ENCODE results near the gene ANO10. TPM values are rescaled to one million over a fixed set of nuclear protein-coding genes. Genes with fewer than 3 reads are reported as not detected.
A peak's percentile ranks its signal among the peaks of the same experiment; 100 is the strongest.

Gene ANO10
- total and polyA plus RNA-seq, 4 donors, result 19.0 to 46.8 (median 32.0) TPM

DNA sequence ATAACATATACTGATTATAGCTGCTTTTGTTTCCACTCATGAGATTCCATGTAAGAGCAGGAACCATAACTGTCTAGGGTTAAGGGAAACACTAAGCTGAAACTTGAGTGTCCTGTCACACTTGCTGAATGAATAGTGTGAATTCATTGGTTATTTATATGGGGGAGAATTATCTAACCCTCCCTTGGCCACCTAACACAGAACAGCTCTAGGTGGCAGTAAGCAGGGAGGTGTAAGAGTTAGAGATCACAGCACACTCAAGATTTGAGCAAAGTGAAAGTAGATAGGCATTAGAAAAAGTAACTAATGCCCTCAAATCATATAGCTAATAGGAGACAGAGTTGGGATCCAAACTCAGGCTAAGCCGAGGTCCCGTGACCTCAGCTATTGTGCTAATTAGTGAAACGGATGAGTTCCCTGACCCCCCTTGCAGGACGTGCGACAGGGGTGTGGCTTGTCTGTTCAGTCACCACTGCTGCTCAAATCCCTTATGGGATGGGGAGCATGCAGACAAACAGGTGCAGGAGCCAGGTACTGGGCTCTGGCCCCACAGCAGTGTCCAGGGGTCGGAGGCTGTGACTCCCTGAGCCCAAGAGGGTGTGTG, 27.7 kb upstream of the ANO10 start:
- Histone ChIP-seq H3K27ac (ENCODE audit: low read depth in 1 of 2, low read length in 2 of 2) (no peak overlapping the region), H3K4me3 (ENCODE audit: low read length in 2 of 2) (no peak overlapping the region), H3K27me3 (ENCODE audit: control insufficient read depth in 1 of 2, insufficient read depth in 2 of 2, low read length in 1 of 2) (no peaks in the 10 kb centered on the region), H3K36me3 (ENCODE audit: control insufficient read depth in 1 of 2, insufficient read depth in 2 of 2, low read length in 1 of 2) (no peaks in the 10 kb centered on the region), H3K9me3 (ENCODE audit: control insufficient read depth, low read length) (no peaks in the 10 kb centered on the region), H3K4me1 (ENCODE audit: control insufficient read depth in 1 of 2, insufficient read depth in 2 of 2, low read length in 2 of 2) (no peaks in the 10 kb centered on the region)
- WGBS, 2 donors, result 74 to 76% methylated on average over 6 of the region's 6 CpGs
- DNase-seq (no peak), ATAC-seq (ENCODE audit: low FRiP score) (no peak)
- intact Hi-C loops (cut with DNase I), result no loop called here

DNA sequence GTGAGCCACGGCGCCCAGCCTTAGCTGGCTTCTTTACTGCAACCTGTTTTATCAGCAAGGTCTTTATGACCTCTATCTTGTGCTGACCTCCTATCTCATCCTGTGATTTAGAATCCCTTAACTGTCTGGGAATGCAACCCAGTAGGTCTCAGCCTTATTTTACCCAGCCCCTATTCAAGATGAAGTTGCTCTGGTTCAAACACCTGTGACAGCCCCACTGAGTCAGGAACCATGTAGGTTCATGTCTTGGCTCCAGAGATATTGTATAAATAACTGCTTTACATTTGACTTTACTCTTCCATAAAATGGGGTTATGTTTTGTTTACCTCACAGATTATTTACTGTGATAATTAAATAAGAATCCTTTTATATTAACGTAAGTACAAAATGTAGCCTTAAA, 27.1 kb upstream of the ANO10 start:
- no peak for ATAC-seq (ENCODE audit: low FRiP score)
- Histone ChIP-seq H3K27ac (ENCODE audit: low read depth in 1 of 2, low read length in 2 of 2) (no peak overlapping the region), H3K9me3 (ENCODE audit: control insufficient read depth, low read length) (no peaks in the 10 kb centered on the region), H3K4me1 (ENCODE audit: control insufficient read depth in 1 of 2, insufficient read depth in 2 of 2, low read length in 2 of 2) (no peaks in the 10 kb centered on the region), H3K27me3 (ENCODE audit: control insufficient read depth in 1 of 2, insufficient read depth in 2 of 2, low read length in 1 of 2) (no peaks in the 10 kb centered on the region), H3K36me3 (ENCODE audit: control insufficient read depth in 1 of 2, insufficient read depth in 2 of 2, low read length in 1 of 2) (no peaks in the 10 kb centered on the region), H3K4me3 (ENCODE audit: low read length in 2 of 2) (no peak overlapping the region)
- no peak for DNase-seq
- WGBS, 2 donors, result 94% methylated on average over 3 of the region's 3 CpGs
- intact Hi-C loops (cut with DNase I), result no loop called here

DNA sequence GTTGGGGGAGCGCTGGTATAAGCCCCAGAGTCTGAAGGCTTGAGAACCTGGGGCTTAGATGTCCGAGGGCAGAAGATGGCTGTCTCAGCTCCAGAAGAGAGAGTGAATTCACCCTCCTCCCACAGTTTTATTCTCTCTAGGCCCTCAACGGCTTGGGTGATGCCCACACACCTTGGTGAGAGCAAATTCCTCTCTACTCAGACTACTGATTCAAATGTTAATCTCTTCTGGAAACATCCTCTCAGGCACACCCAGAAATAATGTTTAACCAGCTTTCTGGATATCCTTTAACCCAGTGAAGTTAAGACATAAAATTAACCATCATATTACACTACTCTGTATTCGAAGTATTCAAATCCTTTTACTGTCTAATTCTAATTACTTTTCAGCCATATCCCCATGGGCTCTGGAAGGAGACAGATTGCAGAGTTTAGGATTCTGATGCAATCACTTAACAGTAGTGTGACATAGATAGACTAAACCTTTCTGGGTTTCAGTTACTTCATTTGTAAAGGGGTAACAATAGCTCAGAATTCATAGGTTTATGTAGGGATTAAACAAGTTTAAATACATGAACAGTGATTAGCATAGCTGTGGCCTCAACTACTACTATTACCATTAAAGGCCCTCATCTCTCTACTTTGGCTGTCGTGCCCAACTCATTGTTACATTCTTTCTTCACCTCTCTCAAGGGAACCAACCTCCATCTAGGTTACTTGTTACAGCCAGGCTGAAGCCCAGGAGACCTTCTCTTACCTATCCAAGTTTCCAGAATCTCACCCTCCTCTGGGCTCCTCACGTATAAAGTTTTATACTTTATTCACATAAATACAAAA, 25.7 kb upstream of the ANO10 start:
- no peak overlapping the region for H3K4me3 ChIP-seq (ENCODE audit: low read length in 2 of 2)
- intact Hi-C loops (cut with DNase I), result no loop called here
- no peaks in the 10 kb centered on the region for H3K9me3 ChIP-seq (ENCODE audit: control insufficient read depth, low read length)
- no peaks in the 10 kb centered on the region for H3K4me1 ChIP-seq (ENCODE audit: control insufficient read depth in 1 of 2, insufficient read depth in 2 of 2, low read length in 2 of 2)
- H3K36me3 ChIP-seq (ENCODE audit: control insufficient read depth in 1 of 2, insufficient read depth in 2 of 2, low read length in 1 of 2), result no peaks in the 10 kb centered on the region
- no peaks in the 10 kb centered on the region for H3K27me3 ChIP-seq (ENCODE audit: control insufficient read depth in 1 of 2, insufficient read depth in 2 of 2, low read length in 1 of 2)
- H3K27ac ChIP-seq (ENCODE audit: low read depth in 1 of 2, low read length in 2 of 2), result no peak overlapping the region
- 61 to 65% methylated on average over 6 of the region's 6 CpGs for WGBS, 2 donors
- no peak for DNase-seq
- no peak for ATAC-seq (ENCODE audit: low FRiP score)

DNA sequence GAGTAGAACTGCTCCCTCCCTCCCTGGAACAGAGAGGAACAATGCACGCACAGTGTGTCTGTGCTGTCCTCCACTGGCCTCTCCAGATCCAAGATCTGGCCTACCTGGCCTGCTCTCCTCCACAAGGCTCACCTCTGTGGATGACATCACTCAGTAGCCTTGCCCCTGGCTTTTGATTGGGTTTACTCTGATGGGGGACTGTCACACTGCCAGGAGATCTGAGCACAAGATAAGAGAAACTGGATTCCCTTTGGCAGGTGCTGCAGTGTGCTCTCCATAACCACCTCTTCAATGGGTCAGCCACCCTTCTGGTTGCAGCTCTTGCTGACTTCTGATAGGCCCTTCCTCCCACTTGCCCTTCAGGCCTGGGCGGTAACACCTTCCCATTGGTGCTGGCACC, 22.6 kb upstream of the ANO10 start:
- Histone ChIP-seq H3K9me3 (ENCODE audit: control insufficient read depth, low read length) (no peaks in the 10 kb centered on the region), H3K27ac (ENCODE audit: low read depth in 1 of 2, low read length in 2 of 2) (no peak overlapping the region), H3K27me3 (ENCODE audit: control insufficient read depth in 1 of 2, insufficient read depth in 2 of 2, low read length in 1 of 2) (no peaks in the 10 kb centered on the region), H3K4me1 (ENCODE audit: control insufficient read depth in 1 of 2, insufficient read depth in 2 of 2, low read length in 2 of 2) (peaks cover 0 to 2% of the 10 kb centered on the region in 2 donors), H3K36me3 (ENCODE audit: control insufficient read depth in 1 of 2, insufficient read depth in 2 of 2, low read length in 1 of 2) (no peaks in the 10 kb centered on the region), H3K4me3 (ENCODE audit: low read length in 2 of 2) (no peak overlapping the region)
- DNase-seq, result no peak
- intact Hi-C loops (cut with DNase I), result no loop called here
- no peak for ATAC-seq (ENCODE audit: low FRiP score)
- 98 to 100% methylated on average over 2 of the region's 2 CpGs for WGBS, 2 donors

DNA sequence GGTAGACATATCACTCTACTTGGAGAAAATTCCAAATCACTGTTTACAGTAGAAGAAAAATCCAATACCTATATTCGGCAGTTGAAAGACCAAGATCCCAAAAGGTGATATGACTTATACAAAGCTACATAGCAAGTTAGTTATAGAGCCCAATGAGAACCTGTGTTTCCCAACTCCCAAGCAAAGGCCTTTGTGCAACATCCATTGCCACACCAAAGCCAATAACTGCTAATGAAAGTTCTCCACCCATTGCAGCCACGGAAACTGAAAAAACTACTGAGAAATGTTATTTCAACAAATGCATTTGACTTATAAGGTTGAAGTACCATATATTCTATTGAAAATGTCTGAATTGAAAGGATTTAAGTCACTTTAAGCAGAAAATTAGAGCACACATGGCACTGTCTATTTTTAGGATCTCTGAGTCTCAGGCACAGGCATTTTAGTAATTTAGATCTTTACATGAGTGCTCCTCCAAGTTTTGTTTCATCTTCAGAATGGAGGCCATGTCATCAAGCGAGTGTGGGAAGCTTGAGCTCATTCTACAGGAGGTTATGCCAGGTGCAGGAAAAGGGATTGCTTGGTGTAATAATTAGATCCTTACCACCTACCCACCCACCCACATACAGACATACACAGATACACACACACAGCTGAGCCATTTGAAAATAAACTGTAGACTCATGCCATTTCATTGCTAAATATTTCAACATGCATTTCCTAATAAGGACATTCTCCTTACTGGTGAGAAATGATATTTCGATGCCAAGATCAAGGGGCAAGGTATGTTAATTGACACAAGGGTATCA, 19.7 kb upstream of the ANO10 start:
- no peaks in the 10 kb centered on the region for H3K27me3 ChIP-seq (ENCODE audit: control insufficient read depth in 1 of 2, insufficient read depth in 2 of 2, low read length in 1 of 2)
- peaks cover 0 to 2% of the 10 kb centered on the region in 2 donors for H3K4me1 ChIP-seq (ENCODE audit: control insufficient read depth in 1 of 2, insufficient read depth in 2 of 2, low read length in 2 of 2)
- 60 to 70% methylated on average over 4 of the region's 4 CpGs for WGBS, 2 donors
- no peak overlapping the region for H3K27ac ChIP-seq (ENCODE audit: low read depth in 1 of 2, low read length in 2 of 2)
- H3K9me3 ChIP-seq (ENCODE audit: control insufficient read depth, low read length), result no peaks in the 10 kb centered on the region
- no peak for DNase-seq
- intact Hi-C loops (cut with DNase I), result no loop called here
- H3K4me3 ChIP-seq (ENCODE audit: low read length in 2 of 2), result no peak overlapping the region
- no peaks in the 10 kb centered on the region for H3K36me3 ChIP-seq (ENCODE audit: control insufficient read depth in 1 of 2, insufficient read depth in 2 of 2, low read length in 1 of 2)
- ATAC-seq (ENCODE audit: low FRiP score), result no peak

DNA sequence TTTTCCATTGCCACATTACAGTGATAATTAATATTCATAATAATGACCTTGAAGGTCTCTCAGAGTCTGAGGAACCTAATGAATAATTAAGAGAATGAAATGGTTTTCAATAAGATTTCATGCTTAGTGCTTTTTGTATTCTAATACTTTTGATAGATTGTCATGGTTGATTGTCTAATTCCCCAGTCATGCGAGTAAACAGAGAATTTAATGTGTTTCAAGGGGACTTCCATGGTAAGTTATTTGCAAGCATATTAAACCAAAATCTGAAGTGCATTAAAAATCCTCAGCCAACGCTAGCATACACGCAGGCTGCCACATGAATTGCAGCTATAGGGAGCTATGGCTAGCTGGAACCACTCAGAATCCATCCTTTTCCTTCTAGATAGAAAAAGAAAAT, 18.9 kb upstream of the ANO10 start:
- Histone ChIP-seq H3K27me3 (ENCODE audit: control insufficient read depth in 1 of 2, insufficient read depth in 2 of 2, low read length in 1 of 2) (no peaks in the 10 kb centered on the region), H3K4me1 (ENCODE audit: control insufficient read depth in 1 of 2, insufficient read depth in 2 of 2, low read length in 2 of 2) (peaks cover 0 to 2% of the 10 kb centered on the region in 2 donors), H3K4me3 (ENCODE audit: low read length in 2 of 2) (no peak overlapping the region), H3K9me3 (ENCODE audit: control insufficient read depth, low read length) (no peaks in the 10 kb centered on the region), H3K27ac (ENCODE audit: low read depth in 1 of 2, low read length in 2 of 2) (no peak overlapping the region), H3K36me3 (ENCODE audit: control insufficient read depth in 1 of 2, insufficient read depth in 2 of 2, low read length in 1 of 2) (no peaks in the 10 kb centered on the region)
- no peak for DNase-seq
- ATAC-seq (ENCODE audit: low FRiP score), result no peak
- 98 to 99% methylated on average over 3 of the region's 3 CpGs for WGBS, 2 donors
- intact Hi-C loops (cut with DNase I), result no loop called here

DNA sequence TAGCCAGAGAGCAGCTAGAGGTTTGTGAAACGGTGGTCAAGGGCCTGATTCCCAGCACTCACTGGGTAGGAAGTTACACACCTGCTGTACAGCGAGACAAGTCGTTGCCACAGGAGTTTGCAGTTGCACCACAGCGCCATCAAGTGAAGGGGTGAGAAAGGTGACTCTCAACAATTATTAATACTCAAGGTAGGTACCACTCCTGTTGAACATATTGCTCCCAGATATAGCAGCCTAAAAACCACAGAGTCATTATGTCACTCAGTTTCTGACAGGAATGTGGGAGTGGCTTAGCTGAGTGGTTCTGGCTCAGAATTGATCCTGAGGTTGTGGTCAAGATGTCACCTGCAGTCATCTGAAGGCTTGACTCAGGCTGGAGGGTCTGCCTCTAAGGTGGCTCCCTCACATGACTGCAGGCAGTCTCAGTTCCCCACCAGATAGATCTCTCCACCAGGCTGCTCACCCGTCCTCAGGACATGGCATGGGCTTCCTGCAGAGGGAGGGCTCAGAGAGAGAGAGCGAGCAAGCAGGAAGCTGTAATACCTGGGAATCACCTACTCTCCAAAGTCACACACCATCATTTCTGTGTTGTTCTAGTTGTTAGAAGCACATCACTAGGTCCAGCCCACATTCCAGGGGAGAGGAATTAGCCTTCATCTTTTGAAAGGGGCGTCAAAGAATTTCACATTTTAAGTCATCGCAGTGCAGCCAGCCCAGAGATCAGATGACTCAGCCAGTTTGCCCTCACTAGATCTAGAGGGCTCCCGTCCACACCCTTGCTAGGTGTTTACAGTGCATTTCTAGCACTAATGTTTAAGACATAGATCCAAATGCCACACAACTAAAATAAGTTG, 17.0 kb upstream of the ANO10 start:
- intact Hi-C loops (cut with DNase I), result no loop called here
- H3K9me3 ChIP-seq (ENCODE audit: control insufficient read depth, low read length), result no peaks in the 10 kb centered on the region
- H3K36me3 ChIP-seq (ENCODE audit: control insufficient read depth in 1 of 2, insufficient read depth in 2 of 2, low read length in 1 of 2), result no peaks in the 10 kb centered on the region
- ATAC-seq (ENCODE audit: low FRiP score), result peak; percentile 29
- DNase-seq, result no peak
- WGBS, 2 donors, result 79 to 83% methylated on average over 9 of the region's 9 CpGs
- H3K4me1 ChIP-seq (ENCODE audit: control insufficient read depth in 1 of 2, insufficient read depth in 2 of 2, low read length in 2 of 2), result peaks cover 0 to 2% of the 10 kb centered on the region in 2 donors
- H3K27me3 ChIP-seq (ENCODE audit: control insufficient read depth in 1 of 2, insufficient read depth in 2 of 2, low read length in 1 of 2), result no peaks in the 10 kb centered on the region
- no peak overlapping the region for H3K4me3 ChIP-seq (ENCODE audit: low read length in 2 of 2)
- H3K27ac ChIP-seq (ENCODE audit: low read depth in 1 of 2, low read length in 2 of 2), result no peak overlapping the region

DNA sequence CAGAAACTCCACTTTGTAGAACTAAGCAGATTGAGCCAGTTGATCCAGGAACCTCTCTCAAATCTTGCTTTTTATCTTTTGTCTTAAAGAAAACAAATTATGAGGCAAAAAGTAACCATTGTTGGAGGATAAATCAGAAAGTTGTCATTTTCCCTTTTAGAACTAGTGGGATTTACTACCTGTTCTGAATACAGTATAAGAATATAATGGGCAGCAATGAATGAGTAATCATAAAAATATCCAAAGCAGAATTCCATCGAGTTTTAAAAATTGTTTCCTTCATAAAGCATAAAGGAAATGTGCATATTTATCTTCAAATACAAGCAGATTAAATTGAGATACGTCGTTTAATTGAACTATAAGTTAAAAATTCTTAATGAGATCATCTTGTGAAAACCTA, 15.9 kb upstream of the ANO10 start:
- 25 to 34% methylated on average over 3 of the region's 3 CpGs for WGBS, 2 donors
- H3K27me3 ChIP-seq (ENCODE audit: control insufficient read depth in 1 of 2, insufficient read depth in 2 of 2, low read length in 1 of 2), result no peaks in the 10 kb centered on the region
- H3K36me3 ChIP-seq (ENCODE audit: control insufficient read depth in 1 of 2, insufficient read depth in 2 of 2, low read length in 1 of 2), result no peaks in the 10 kb centered on the region
- intact Hi-C loops (cut with DNase I), result no loop called here
- H3K4me1 ChIP-seq (ENCODE audit: control insufficient read depth in 1 of 2, insufficient read depth in 2 of 2, low read length in 2 of 2), result peaks cover 0 to 2% of the 10 kb centered on the region in 2 donors
- H3K9me3 ChIP-seq (ENCODE audit: control insufficient read depth, low read length), result no peaks in the 10 kb centered on the region
- DNase-seq, result no peak
- no peak for ATAC-seq (ENCODE audit: low FRiP score)
- no peak overlapping the region for H3K4me3 ChIP-seq (ENCODE audit: low read length in 2 of 2)
- H3K27ac ChIP-seq (ENCODE audit: low read depth in 1 of 2, low read length in 2 of 2), result no peak overlapping the region

All from aorta (tissue), 5 donors.